Measurements from ENCODE around the gene GLOD5.

Gene GLOD5

DNA sequence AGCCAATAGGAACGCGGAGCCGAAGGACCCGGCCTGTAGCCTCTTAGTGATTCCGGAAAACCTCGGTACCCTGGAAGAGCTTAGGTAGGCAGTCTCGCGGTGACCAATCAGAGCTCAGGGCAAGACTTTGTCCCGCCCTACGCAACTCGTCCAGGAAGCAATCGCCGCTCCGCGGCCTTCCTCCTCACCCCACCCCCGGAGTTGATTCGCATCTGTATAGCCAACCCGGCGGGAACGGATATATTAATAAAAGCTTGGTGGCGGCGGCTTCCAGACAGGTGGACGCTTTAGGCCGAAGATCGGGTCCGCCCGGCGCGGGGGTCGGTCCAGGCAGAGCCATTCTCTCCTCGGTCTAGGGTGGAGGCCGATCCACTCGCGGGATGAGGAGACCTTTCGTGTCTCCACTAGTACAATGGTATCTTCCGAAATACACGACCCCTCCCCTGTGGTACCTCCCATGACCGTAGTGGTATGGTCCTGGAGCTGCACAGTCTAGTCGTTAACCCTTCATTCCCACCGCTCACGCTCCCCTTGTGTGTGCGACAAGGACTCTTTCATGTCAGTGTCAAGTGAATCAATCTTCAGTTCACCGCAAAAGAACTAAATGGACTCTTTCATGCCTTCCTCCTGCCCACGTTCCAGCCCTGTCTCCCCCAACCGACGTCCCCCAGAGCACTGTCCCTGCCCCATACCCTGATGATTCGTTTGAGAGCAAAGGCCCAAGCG is 24.2 kb upstream of the GLOD5 start (continued):
- TF ChIP-seq, protein P1, sequence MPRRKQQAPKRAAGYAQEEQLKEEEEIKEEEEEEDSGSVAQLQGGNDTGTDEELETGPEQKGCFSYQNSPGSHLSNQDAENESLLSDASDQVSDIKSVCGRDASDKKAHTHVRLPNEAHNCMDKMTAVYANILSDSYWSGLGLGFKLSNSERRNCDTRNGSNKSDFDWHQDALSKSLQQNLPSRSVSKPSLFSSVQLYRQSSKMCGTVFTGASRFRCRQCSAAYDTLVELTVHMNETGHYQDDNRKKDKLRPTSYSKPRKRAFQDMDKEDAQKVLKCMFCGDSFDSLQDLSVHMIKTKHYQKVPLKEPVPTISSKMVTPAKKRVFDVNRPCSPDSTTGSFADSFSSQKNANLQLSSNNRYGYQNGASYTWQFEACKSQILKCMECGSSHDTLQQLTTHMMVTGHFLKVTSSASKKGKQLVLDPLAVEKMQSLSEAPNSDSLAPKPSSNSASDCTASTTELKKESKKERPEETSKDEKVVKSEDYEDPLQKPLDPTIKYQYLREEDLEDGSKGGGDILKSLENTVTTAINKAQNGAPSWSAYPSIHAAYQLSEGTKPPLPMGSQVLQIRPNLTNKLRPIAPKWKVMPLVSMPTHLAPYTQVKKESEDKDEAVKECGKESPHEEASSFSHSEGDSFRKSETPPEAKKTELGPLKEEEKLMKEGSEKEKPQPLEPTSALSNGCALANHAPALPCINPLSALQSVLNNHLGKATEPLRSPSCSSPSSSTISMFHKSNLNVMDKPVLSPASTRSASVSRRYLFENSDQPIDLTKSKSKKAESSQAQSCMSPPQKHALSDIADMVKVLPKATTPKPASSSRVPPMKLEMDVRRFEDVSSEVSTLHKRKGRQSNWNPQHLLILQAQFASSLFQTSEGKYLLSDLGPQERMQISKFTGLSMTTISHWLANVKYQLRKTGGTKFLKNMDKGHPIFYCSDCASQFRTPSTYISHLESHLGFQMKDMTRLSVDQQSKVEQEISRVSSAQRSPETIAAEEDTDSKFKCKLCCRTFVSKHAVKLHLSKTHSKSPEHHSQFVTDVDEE (CRISPR knock-in tag; IDR thresholded peaks at IDR 0.05), result no peak
- no peak for TF ChIP-seq CSRNP3 (CRISPR knock-in tag; IDR thresholded peaks at IDR 0.05)
- TF ChIP-seq ZC3H10 (CRISPR knock-in tag; IDR thresholded peaks at IDR 0.05), result no peak
- no peak for TF ChIP-seq TCF4 (CRISPR knock-in tag; IDR thresholded peaks at IDR 0.05; ENCODE audit: borderline replicate concordance)
- TF ChIP-seq, protein P2, sequence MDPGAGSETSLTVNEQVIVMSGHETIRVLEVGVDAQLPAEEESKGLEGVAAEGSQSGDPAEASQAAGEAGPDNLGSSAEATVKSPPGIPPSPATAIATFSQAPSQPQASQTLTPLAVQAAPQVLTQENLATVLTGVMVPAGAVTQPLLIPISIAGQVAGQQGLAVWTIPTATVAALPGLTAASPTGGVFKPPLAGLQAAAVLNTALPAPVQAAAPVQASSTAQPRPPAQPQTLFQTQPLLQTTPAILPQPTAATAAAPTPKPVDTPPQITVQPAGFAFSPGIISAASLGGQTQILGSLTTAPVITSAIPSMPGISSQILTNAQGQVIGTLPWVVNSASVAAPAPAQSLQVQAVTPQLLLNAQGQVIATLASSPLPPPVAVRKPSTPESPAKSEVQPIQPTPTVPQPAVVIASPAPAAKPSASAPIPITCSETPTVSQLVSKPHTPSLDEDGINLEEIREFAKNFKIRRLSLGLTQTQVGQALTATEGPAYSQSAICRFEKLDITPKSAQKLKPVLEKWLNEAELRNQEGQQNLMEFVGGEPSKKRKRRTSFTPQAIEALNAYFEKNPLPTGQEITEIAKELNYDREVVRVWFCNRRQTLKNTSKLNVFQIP (CRISPR knock-in tag; IDR thresholded peaks at IDR 0.05; ENCODE audit: borderline replicate concordance, low read depth), result no peak
- no peak for TF ChIP-seq PPARA (CRISPR knock-in tag; IDR thresholded peaks at IDR 0.05; ENCODE audit: borderline replicate concordance)
- no peak for TF ChIP-seq CSDC2 (CRISPR knock-in tag; IDR thresholded peaks at IDR 0.05)

- TF ChIP-seq CSRNP3 (CRISPR knock-in tag; IDR thresholded peaks at IDR 0.05) (no peak), ZFP30 (CRISPR knock-in tag; IDR thresholded peaks at IDR 0.05) (no peak), GLIS3 (CRISPR knock-in tag; IDR thresholded peaks at IDR 0.05) (no peak), TCF4 (CRISPR knock-in tag; IDR thresholded peaks at IDR 0.05; ENCODE audit: borderline replicate concordance) (no peak), CSDC2 (CRISPR knock-in tag; IDR thresholded peaks at IDR 0.05) (no peak)
- TF ChIP-seq, protein P3, sequence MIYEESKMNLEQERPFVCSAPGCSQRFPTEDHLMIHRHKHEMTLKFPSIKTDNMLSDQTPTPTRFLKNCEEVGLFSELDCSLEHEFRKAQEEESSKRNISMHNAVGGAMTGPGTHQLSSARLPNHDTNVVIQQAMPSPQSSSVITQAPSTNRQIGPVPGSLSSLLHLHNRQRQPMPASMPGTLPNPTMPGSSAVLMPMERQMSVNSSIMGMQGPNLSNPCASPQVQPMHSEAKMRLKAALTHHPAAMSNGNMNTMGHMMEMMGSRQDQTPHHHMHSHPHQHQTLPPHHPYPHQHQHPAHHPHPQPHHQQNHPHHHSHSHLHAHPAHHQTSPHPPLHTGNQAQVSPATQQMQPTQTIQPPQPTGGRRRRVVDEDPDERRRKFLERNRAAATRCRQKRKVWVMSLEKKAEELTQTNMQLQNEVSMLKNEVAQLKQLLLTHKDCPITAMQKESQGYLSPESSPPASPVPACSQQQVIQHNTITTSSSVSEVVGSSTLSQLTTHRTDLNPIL (CRISPR knock-in tag; IDR thresholded peaks at IDR 0.05; ENCODE audit: low read depth), result no peak
- ATAC-seq, result no peak; the same call in 2 of the 3 replicates
Observed at GRCh38 chrX:48737940-48738339, 23.6 kb upstream of the GLOD5 start.

DNA sequence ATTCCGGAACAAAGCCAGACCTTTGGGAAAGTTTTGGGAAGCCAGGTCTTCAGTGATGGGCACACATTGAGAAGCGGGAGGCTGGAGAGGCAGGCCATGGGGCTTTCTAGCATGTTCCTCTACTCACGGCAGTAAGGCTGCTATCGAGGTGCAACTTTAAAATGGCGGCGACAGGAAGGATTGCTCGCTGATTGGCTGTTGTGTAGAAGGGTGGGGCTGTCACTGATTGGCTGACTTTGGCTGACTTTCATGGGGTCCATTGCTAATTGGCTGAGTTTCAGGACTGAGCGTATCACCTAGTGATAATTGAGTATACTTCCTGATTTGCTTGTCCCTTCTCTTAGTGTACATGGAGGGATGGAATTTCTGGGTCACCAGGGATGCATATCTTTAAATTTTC is 19.7 kb upstream of the GLOD5 start:
- no peak for ATAC-seq
- TF ChIP-seq RARB (CRISPR knock-in tag; IDR thresholded peaks at IDR 0.05) (no peak), ISL1 (CRISPR knock-in tag; IDR thresholded peaks at IDR 0.05) (no peak), BACH2 (CRISPR knock-in tag; IDR thresholded peaks at IDR 0.05; ENCODE audit: borderline replicate concordance) (no peak), ZC3H10 (CRISPR knock-in tag; IDR thresholded peaks at IDR 0.05) (no peak), GLIS3 (CRISPR knock-in tag; IDR thresholded peaks at IDR 0.05) (no peak)
- TF ChIP-seq, protein P2 (CRISPR knock-in tag; IDR thresholded peaks at IDR 0.05; ENCODE audit: borderline replicate concordance, low read depth), result no peak

DNA sequence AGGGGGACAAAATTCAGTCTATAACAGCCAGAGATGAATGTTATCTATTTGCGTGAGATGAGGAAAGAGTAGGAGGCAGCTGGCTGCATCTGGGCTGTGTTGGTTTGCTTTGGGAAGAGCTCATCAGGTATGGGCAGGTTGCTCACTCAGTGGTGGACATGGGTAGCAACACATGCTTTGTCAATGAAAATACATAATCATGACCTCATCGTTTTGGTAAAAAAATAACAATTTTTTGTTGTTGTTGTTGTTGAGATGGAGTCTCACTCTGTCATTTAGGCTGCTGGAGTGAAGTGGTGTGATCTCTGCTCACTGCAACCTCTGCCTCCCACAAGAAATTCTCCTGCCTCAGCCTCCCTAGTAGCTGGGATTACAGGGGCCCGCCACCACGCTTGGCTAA is 16.3 kb upstream of the GLOD5 start:
- no peak for ATAC-seq
- TF ChIP-seq RARB (CRISPR knock-in tag; IDR thresholded peaks at IDR 0.05) (no peak), GLIS3 (CRISPR knock-in tag; IDR thresholded peaks at IDR 0.05) (no peak), ESRRG (CRISPR knock-in tag; IDR thresholded peaks at IDR 0.05) (no peak)
